Stomach (tissue), 9 donors: ENCODE results near the gene CDC34. TPM values are rescaled to one million over a fixed set of nuclear protein-coding genes. Genes with fewer than 3 reads are reported as not detected.
"Not testable (repeated sequence)": the region's sequence is repeated elsewhere in the genome, so short reads cannot be mapped to it uniquely, and the experiment has no call there.

Experiments used
- DNase-seq, 2 donors: peaks; one replicate each; pipeline versions ENCODE4 v3.0.0 to v3.0.0-alpha.2; 2013 to 2019
- H3K27ac ChIP-seq, 5 donors: fragments of 200-600 bp in 4 of 5; sonication (generic) in 4 of 5; one replicate each; pipeline ENCODE4 v1.5.1; 2013 to 2019; ENCODE audit warnings: mild to moderate bottlenecking in 1 of 5, moderate library complexity in 1 of 5
- H3K27me3 ChIP-seq, 3 donors: fragments of 200-600 bp; sonication (generic); one replicate each; pipeline ENCODE4 v1.5.1; 2017 to 2019; ENCODE audit warnings: mixed run types in 1 of 3
- H3K36me3 ChIP-seq, 4 donors: fragments of 200-600 bp; sonication (generic); 1 replicate in 3 of 4; 2 replicates in 1 of 4; pipeline ENCODE4 v1.5.1; 2016 to 2019
- H3K4me1 ChIP-seq, 4 donors: fragments of 200-600 bp; sonication (generic); one replicate each; pipeline ENCODE4 v1.5.1; 2016 to 2019
- H3K4me3 ChIP-seq, 4 donors: fragments of 200-600 bp; sonication (generic) in 3 of 4; one replicate each; pipeline ENCODE4 v1.5.1; 2016 to 2019; ENCODE audit warnings: mild to moderate bottlenecking in 1 of 4
- H3K9me3 ChIP-seq, 4 donors: fragments of 200-600 bp; sonication (generic); one replicate each; pipeline ENCODE4 v1.5.1; 2016 to 2019
- EP300 ChIP-seq: sonication (generic); formaldehyde crosslinking; IDR thresholded peaks from one replicate; pipeline ENCODE4 v1.6.1; 2017; ENCODE audit warnings: antibody characterized with exemption
- POLR2A ChIP-seq, 4 donors: fragments of 450-650 bp; IDR thresholded peaks; one replicate each; pipeline ENCODE4 v1.6.1; 2016; ENCODE audit warnings: antibody characterized with exemption in 4 of 4, control low read depth in 2 of 4, mild to moderate bottlenecking in 1 of 4, moderate library complexity in 1 of 4
- POLR2AphosphoS5 ChIP-seq, 3 donors: sonication (generic); formaldehyde crosslinking; IDR thresholded peaks; one replicate each; pipeline ENCODE4 v1.6.1; 2016; ENCODE audit warnings: antibody characterized with exemption in 3 of 3
- WGBS, 5 donors: extraction: QIAGEN DNeasy Blood & Tissue Kit in 3 of 5; methylation state at CpG; one replicate each; pipeline versions ENCODE4 v1.1.5 to v1.1.7; 2013 to 2018; 5-methylcytosine and 5-hydroxymethylcytosine counted together
- intact Hi-C: fragments of 100-400 bp; cut with DNase I; formaldehyde crosslinking; loops from one replicate; pipeline ENCODE4 v1.15.1; 2023; ENCODE audit warnings: low total_unique reads
- polyA plus RNA-seq, 3 donors: library from polyadenylated mRNA; stranded (reverse); fragments of 200-250 nt; gene quantifications; one replicate each; pipeline ENCODE4 v1.2.3, GENCODE V29; 2013
- total RNA-seq, 5 donors: library from RNA; depleted of rRNA; stranded (reverse); fragments of >200 nt; gene quantifications; one replicate each; pipeline versions ENCODE4 v1.1.0 to v1.2.3, GENCODE V29; 2014 to 2016
- TF ChIP-seq, protein P1 (sequence below), 7 experiments: fragments of 450-650 bp in 4 of 7; fragments of 200-600 bp in 3 of 7; sonication (generic) in 3 of 7; IDR thresholded peaks; one replicate each; pipeline ENCODE4 v1.5.1; 2016 to 2019; ENCODE audit warnings: antibody characterized with exemption in 7 of 7, control low read depth in 2 of 7, mild to moderate bottlenecking in 1 of 7
- donor health status: healthy with polysubstance abuse.
- donor health status: Bipolar disorder and iron deficiency.
- donor health status: healthy.

The CDC34 gene
- total and polyA plus RNA-seq, 8 donors = 26.1 to 503 (median 76.7) TPM

DNA sequence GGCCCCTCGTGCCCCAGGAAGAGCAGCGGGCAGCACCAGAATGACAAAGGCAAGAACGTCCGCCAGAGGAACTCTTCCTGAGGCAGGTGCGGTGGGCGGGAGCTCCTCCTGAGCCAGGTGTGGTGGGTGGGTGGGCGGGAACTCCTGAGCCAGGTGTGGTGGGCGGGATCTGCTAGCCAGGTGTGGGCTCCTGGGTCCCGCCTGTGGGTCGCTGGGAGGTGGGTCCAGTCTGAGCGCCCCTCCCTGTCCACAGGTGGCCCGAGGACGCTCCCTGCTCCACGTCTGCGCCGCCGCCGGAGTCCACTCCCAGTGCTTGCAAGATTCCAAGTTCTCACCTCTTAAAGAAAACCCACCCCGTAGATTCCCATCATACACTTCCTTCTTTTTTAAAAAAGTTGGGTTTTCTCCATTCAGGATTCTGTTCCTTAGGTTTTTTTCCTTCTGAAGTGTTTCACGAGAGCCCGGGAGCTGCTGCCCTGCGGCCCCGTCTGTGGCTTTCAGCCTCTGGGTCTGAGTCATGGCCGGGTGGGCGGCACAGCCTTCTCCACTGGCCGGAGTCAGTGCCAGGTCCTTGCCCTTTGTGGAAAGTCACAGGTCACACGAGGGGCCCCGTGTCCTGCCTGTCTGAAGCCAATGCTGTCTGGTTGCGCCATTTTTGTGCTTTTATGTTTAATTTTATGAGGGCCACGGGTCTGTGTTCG is 51.1 kb downstream of the CDC34 start:
- Histone ChIP-seq H3K4me3 (no peak overlapping the region), H3K4me1 (peaks cover 0 to 30% (median 19%) of the 10 kb centered on the region in 4 donors), H3K36me3 (peaks cover 40 to 62% (median 57%) of the 10 kb centered on the region in 4 donors), H3K27me3 (peaks cover 0 to 36% (median 2%) of the 10 kb centered on the region in 3 donors), H3K9me3 (no peaks in the 10 kb centered on the region), H3K27ac (no peak overlapping the region)
- TF ChIP-seq, protein P1, sequence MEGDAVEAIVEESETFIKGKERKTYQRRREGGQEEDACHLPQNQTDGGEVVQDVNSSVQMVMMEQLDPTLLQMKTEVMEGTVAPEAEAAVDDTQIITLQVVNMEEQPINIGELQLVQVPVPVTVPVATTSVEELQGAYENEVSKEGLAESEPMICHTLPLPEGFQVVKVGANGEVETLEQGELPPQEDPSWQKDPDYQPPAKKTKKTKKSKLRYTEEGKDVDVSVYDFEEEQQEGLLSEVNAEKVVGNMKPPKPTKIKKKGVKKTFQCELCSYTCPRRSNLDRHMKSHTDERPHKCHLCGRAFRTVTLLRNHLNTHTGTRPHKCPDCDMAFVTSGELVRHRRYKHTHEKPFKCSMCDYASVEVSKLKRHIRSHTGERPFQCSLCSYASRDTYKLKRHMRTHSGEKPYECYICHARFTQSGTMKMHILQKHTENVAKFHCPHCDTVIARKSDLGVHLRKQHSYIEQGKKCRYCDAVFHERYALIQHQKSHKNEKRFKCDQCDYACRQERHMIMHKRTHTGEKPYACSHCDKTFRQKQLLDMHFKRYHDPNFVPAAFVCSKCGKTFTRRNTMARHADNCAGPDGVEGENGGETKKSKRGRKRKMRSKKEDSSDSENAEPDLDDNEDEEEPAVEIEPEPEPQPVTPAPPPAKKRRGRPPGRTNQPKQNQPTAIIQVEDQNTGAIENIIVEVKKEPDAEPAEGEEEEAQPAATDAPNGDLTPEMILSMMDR (IDR thresholded peaks at IDR 0.05) = no peak
- TF ChIP-seq POLR2AphosphoS5 (IDR thresholded peaks at IDR 0.05) (no peak), EP300 (no peak), POLR2A (IDR thresholded peaks at IDR 0.05) (no peak)
- 87 to 89% (median 87%) methylated on average over 23 to 31 of the region's 31 CpGs for WGBS, 5 donors
- intact Hi-C loops = no loop called here
- DNase-seq = no peak

DNA sequence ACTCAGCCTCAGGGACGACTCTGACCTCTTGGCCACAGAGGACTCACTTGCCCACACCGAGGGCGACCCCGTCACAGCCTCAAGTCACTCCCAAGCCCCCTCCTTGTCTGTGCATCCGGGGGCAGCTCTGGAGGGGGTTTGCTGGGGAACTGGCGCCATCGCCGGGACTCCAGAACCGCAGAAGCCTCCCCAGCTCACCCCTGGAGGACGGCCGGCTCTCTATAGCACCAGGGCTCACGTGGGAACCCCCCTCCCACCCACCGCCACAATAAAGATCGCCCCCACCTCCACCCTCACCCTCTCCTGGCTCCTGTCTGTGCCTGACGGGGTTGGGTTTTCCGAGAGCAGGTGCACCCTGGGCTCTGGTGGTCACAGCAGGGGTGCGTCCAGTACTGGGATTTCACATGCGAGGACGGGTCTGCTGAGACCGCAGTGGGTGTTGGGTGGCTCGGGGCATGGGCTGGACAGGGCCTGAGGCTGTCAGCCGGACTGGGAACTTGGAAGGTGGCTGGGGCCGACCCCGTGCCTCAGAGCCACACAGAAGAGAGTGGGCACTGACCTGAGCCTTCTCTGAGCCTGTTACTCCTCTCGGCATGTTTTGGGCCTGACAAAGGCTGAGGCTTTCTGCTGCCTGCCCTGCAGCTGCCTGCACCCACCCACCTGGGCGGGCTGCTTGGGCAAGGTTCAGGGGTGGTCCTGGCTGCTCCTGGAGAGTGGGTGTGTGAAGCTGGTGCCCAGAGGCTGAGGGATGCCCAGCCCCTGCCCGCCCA is 51.8 kb downstream of the CDC34 start:
- H3K9me3 ChIP-seq = no peaks in the 10 kb centered on the region
- DNase-seq = no peak
- peaks cover 6 to 31% (median 19%) of the 10 kb centered on the region in 4 donors for H3K4me1 ChIP-seq
- TF ChIP-seq POLR2AphosphoS5 (IDR thresholded peaks at IDR 0.05) = no peak
- TF ChIP-seq, protein P1 (IDR thresholded peaks at IDR 0.05) = no peak
- TF ChIP-seq POLR2A (IDR thresholded peaks at IDR 0.05) = no peak
- TF ChIP-seq EP300 = no peak
- H3K4me3 ChIP-seq = no peak overlapping the region
- H3K36me3 ChIP-seq = peaks cover 39 to 55% (median 50%) of the 10 kb centered on the region in 4 donors
- no peak overlapping the region for H3K27ac ChIP-seq
- 81 to 90% (median 88%) methylated on average over 17 to 27 of the region's 27 CpGs for WGBS, 5 donors
- peaks cover 5 to 43% (median 9%) of the 10 kb centered on the region in 3 donors for H3K27me3 ChIP-seq
- intact Hi-C loops = no loop called here

GRCh38 chr19:583968-584239 is 52.3 kb downstream of the CDC34 start:
- Histone ChIP-seq H3K9me3 (no peaks in the 10 kb centered on the region), H3K27ac (no peak overlapping the region), H3K27me3 (peaks cover 9 to 49% (median 14%) of the 10 kb centered on the region in 3 donors), H3K4me3 (no peak overlapping the region), H3K36me3 (peaks cover 39 to 50% (median 47%) of the 10 kb centered on the region in 4 donors), H3K4me1 (peaks cover 9 to 34% (median 24%) of the 10 kb centered on the region in 4 donors)
- WGBS, 5 donors = 51 to 79% (median 67%) methylated on average over 3 to 5 of the region's 5 CpGs
- TF ChIP-seq, protein P1 (IDR thresholded peaks at IDR 0.05) = no peak
- TF ChIP-seq POLR2AphosphoS5 (IDR thresholded peaks at IDR 0.05) (no peak), EP300 (no peak), POLR2A (IDR thresholded peaks at IDR 0.05) (no peak)
- no peak for DNase-seq
- intact Hi-C loops = no loop called here

- intact Hi-C loops = no loop called here
- DNase-seq = peak; percentile 56 to 81
Observed at GRCh38 chr19:584240-585001, 52.9 kb downstream of the CDC34 start.

GRCh38 chr19:585146-585545 is 53.6 kb downstream of the CDC34 start:
- H3K4me3 ChIP-seq, DNase-seq, intact Hi-C loops, H3K9me3 ChIP-seq, H3K27ac ChIP-seq: not testable (repeated sequence)
- 80 to 85% (median 82%) methylated on average over 23 to 34 of the region's 34 CpGs for WGBS, 5 donors
- peaks cover 15 to 56% (median 21%) of the 10 kb centered on the region in 3 donors for H3K27me3 ChIP-seq
- H3K36me3 ChIP-seq = peaks cover 30 to 37% (median 35%) of the 10 kb centered on the region in 4 donors
- H3K4me1 ChIP-seq = peaks cover 9 to 33% (median 30%) of the 10 kb centered on the region in 4 donors

More at GRCh38 chr19:584240-585001, 52.9 kb downstream of the CDC34 start:
- no peaks in the 10 kb centered on the region for H3K9me3 ChIP-seq
- peaks cover 14 to 54% (median 19%) of the 10 kb centered on the region in 3 donors for H3K27me3 ChIP-seq
- H3K27ac ChIP-seq = no peak overlapping the region
- no peak overlapping the region for H3K4me3 ChIP-seq
- peaks cover 9 to 34% (median 29%) of the 10 kb centered on the region in 4 donors for H3K4me1 ChIP-seq
- peaks cover 37 to 45% (median 42%) of the 10 kb centered on the region in 4 donors for H3K36me3 ChIP-seq
- WGBS, 5 donors = 17 to 35% (median 22%) methylated on average over 28 to 38 of the region's 38 CpGs
- TF ChIP-seq, protein P1 (IDR thresholded peaks at IDR 0.05) = peak in 5 of 7 experiments; percentile 63 to 83 (median 68)
- TF ChIP-seq POLR2A (IDR thresholded peaks at IDR 0.05) = no peak
- peak in 1 of 3 donors; percentile 44 for TF ChIP-seq POLR2AphosphoS5 (IDR thresholded peaks at IDR 0.05)
- no peak for TF ChIP-seq EP300
